GM19025 (cell line): ENCODE data around the gene MALSU1.

Experiments
- ATAC-seq: cut with Tn5 transposase; IDR thresholded peaks from one replicate; pipeline ENCODE4 v1.9.1; 2021; ENCODE audit warnings: mild to moderate bottlenecking, low read depth, moderate library complexity; ENCODE audit not compliant: unreplicated experiment

The MALSU1 gene

DNA sequence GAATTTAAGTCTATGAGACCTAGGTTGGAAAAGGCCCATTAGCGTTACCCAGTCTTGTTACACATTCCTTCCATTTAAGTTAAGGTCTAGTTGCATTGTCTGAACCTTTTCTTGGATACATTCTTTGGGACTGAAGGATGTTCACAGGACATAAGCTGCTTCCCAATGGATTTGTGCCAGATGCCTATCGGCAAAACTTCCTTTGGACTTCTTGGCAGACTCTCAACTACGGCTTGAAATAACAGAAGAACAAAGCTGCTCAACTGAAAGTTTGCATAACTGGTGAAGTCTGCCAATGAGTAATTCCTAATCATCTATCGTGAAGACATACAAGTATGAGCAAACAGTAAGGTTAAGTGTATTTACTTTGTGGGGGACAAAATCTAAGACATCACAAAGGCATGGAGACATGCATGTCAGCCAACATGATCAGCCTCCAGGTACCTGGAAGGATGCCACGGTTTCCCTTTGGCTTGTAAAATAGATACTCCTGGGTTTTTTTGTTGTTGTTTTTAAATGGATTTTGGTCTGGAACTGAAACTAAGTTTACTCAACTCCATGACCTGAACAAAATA is 35.4 kb downstream of the MALSU1 start:
- no peak for ATAC-seq

DNA sequence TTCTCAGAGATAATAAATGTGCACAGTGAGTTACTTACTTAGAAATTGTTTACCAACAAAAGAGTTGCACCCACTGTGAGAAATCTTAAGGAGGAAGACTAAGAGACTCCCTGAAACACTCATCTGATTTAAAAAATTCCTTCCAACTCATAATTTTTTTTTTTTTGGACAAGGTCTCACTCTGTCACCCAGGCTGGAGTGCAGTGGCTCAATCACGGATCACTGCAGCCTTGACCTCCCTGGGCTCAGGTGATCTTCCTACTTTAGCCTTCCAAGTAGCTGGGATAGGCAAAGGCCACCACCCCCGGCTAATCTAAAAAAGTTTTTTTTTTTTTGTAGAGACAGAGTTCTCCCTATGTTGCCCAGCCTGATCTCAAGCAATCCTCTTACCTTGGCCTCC is 36.0 kb downstream of the MALSU1 start:
- no peak for ATAC-seq

DNA sequence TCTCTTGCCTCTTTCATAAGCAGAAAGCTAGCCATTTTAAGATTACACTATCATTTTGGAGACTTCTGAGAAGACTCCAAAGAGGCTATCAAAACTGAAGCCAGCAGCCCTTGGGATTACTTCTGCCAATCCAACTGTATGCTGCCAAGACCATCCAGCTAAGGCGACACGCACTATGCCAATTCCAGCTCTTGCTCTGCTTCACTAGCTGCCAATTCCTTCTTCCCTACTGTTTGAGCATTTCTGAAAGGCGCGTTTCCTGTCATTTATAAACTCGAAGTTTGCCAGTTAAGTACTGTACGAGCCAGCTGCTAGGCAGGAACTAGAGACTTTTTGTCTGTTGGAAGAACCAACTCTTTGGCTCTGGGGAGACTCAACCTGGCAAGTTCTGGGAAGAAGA is 36.5 kb downstream of the MALSU1 start:
- ATAC-seq: no peak

DNA sequence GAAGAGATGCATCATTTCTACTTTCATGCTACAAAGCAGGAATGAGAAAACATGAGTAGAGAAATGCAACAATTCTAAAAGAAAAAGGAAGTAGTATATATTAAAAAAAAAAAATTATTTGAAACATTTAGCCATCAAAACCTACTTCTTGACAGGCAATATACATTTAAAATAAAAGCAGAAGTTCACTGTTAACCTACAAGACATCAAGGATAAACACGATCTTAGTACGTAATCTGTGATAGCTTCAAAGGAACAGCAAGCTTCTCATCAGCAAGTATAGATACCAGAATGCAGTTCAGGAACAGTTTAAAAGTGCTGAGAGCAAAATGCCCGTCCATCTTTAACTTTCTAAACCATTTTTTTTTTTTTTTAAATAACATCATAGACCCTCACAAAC is 36.9 kb downstream of the MALSU1 start:
- ATAC-seq: no peak

DNA sequence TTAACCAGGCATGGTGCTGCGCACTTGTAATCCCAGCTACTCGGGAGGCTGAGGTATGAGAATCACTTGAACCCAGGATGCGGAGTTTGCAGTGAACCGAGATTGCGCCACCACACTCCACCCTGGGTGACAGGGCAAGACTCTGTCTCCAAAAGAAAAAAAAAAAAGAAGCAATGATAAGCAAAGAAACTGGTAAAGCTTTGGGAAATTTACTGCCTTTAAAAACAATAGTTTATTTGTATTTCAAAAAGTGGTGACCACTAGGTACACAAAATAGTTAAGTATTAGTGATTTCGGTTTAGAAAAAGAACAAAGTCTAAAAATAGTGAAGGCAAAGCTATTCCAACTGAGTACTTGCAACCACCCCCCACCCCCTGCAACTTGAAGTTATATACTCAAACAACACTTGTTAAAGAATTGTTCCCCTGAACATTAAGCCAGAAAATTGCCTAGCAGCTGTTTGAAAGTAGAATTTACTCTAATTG is 37.7 kb downstream of the MALSU1 start:
- ATAC-seq: no peak

DNA sequence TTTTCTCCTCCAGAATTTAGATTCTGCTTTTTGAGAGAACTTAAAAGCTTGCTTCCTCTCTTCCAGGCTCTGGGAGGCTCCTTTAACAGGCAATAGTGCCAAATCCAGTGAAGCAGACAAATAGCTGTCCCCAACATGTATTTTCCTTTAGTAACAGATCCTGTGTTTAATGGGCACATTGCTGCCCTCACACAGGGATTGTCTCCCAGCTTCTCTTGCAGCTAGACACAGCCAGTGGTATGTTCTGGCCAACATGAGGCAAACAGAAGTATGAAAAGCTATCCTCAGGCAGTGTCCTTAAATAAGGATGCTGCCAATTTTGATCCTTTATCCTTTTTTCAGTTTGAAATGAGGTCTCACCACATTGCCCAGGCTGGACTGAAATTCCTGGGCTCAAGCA is 38.2 kb downstream of the MALSU1 start:
- no peak for ATAC-seq

DNA sequence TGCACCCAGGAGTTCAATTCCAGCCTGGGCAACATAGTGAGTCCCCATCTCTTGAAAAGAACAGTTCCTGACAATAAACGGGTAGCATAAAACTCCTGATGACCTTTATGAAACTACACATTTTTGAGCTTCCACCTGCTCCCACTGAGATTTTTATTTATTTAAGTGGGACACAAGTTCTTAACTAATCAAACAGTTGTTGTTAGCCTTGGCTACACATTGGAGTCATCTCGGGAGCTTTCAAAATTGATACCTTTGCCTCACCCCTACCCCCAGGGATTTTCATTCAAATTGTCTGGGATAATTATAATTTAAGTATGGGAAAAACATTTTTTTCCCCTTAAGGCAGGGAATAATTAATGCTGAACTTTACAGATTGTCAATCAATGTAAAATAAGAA is 39.3 kb downstream of the MALSU1 start:
- no peak for ATAC-seq

DNA sequence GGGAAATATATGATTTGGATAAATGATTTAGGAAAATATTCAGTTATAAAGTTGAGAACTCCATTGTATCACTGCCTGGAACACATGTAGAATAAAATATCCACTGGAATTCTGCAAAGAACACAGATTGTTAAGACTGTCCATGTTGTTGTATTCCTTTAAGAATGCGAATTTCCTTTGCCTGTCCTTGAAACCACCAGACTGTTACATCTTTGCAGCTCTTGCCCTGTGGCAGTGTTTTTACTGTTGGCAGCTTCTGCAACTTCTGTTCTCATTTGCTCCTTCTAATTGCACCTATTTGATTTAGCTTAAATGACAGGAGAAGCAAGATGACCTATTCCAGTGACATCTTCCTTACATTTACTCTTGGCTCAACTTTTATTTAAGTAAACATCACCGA is 39.7 kb downstream of the MALSU1 start:
- ATAC-seq: no peak

DNA sequence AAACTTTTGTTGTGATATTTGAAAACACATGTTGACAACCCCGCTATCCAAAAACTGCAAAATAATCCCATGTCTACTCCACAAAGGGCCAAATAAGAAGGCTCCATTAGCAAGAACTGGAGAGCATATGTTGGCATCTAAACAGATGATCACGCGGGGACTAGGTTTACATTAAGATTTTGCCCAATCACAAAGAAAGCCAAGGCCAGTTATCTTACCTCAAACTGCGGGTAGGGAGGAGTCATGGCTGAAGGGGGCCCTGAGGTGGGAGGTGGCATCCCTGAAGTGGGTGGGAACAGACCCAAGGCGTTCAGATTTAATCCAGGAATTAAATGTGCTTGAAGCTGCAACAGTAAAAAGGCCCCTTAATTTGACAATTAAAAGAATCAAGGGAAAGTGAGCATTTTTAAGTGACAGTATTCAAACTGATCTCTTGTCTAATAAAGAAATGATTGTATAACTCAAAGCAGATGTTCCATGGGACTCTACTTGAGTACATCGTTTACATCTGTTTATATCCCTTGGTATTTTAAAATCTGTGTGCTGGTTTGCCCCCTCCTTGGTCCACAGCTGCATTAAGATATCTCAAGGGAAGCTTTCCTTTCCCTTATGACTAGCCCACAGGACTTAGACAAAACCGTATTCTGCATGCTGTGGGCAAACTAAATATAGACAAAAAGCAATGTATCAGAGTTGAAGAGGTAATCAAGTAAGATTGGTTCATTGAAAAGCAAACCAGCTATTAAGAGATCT is 42.9 kb downstream of the MALSU1 start:
- ATAC-seq: no peak

DNA sequence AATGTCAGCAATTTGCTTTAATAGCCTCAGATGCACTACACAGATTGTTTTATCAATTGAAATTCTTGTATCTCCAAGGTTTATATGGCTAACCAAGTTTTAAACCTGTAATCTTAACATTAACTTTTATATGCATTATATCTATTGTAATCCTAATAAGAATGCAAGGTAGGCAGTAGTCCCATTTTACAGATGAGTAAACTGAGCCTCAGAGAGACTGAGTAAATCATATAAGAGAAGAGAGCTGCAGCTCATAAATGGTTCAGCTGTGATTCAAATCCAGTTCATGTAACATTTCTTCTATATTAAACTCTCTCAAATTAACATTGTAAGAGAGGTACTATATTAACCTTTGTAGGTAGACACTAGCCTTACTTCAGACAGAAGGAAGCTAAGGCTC is 44.0 kb downstream of the MALSU1 start:
- ATAC-seq: no peak

DNA sequence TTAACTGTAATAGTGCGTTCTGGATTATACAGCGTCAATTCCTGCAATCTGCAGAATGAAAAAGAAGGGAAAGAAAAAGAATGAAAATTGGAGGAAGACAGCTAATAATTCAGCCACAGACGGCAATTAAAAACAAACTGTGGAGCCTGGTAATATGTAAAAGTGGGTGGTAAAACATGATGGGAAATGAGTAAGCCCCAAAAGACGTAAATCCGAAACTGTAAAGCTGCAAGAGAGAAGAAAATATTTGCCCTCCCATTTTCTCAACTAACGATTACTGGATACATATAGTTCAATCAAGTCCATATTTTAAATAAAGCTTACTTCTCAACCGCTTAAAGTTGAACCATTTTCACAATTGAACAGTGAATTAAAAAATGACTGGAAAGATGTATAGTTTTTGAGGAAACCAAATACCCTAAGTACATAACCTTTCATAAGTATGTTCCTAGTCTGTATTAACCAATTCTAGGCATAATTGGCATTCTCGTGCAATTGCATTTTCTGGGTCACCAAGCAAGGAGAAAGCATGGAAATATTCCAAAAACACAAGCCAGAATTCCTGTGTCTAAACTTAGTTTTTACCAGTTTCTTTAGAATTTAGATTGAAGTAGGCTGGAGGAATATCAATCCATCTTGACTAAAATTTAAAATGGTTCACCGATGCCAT is 44.8 kb downstream of the MALSU1 start:
- no peak for ATAC-seq

DNA sequence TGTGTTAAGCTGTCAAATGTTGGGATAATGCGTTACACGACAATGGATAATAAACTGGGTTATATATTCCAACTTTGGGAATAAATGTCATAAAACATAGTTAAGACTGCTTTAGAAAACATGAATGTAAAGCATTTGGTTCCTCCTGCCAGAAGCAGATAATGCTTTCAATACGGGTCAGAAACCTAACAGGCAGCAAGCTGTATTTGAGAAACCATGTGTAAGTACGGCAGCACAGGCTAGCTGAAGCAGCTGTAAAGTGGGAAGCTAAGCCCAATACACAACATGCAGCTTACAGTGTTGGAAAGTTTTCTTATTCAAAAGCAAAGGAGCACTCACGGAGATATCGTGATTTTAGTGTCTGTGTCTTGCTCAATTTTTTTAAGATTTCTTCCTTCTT is 46.5 kb downstream of the MALSU1 start:
- ATAC-seq: no peak

DNA sequence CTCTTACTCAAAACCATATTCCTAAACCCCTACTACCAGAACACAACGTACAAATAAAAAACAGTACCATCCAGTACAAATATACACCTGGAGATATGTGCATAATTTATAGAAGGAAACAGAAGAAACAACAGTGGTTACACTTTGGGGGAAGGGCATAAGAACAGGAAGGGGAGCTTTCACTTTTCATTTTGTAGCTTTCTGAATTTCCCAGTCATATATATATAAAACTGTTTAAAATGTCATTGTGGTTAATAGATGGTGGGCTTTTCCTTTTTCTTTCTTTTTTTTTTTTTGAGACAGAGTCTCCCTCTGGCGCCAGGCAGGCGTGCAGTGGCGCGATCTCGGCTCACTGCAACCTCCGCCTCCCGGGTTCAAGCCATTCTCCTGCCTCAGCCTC is 47.2 kb downstream of the MALSU1 start:
- no peak for ATAC-seq

DNA sequence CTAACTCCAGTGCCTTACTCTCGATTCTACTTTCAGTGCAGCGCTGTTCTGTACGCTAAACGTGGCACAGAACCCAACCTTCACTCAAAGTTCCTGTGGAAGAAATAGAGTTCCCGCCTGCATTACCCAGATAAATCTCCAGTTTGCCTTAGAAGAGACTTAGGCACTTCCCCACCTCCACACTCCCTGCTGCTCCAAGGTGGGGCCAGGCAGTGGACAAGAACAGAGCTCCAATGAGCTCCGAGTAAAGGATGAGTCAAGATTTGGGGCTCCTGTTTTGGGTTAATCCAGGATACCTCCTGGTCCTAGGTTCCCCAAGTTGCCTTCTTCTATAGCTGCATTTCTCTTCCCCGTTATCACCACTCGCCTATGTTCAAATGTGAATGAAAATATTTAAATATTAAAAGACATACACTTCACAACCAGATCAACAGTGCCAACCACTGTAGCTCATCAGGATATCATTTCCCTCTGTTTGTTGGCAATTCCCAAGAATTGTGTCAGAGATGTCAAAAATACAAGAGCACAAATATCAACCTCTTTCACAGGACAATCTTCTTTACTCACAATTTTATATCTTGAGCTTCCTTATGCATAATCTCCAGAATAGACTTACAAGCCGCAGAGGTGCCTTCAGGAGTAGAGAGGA is 48.0 kb downstream of the MALSU1 start:
- no peak for ATAC-seq

DNA sequence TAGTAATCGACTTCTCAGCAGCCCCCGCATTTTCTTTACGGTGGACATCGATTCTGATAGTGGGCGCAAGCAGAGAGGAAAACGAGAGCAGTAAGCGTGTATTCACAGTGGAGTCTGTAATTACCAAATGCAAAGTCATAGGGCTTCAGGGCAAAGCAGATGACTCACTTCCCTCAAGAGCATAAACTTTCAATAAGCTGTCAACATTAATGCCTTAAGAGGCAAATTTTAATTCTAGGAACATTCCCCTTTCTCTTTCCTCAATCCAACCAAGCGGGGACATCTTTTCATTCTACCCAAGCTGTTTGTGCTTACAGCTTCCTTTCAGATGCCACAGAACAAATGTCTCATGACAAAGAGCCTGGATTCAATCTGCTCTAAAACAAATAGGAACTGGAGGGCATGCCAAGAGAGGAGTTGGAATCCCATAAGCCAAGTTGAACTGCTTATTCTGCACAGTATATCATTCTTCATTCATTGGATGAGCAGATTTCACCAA is 48.6 kb downstream of the MALSU1 start:
- no peak for ATAC-seq

DNA sequence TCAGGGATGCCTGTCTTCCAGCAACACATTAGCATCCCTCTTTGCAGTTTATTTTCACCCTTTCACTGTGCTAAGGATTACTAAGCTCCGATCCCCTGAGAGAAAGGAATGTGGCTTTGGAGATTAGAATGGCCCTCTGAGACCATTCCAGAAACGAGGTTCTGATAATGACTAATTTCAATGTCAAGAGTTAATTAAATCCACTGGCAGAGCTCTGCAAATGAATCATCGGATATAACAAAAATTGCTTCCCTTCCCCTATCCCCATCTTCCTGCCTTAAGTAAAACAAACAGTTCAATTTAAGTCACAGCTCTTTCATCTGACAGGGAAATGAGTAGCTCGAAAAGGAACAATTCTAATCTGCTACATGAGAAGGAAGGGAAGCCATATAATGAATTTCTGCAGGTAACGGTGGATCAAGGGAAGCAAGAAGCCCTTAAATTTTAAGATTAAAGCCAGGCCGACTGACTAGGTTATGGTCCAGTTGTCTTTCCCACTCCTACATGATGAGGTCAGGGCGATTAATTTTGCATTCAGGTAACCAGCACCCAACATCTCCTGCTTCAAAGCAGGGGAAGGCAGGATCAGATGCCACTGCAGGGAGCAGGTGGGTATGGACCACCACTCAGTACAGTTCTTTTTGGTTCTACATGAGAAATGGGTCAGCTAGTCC is 50.5 kb downstream of the MALSU1 start:
- no peak for ATAC-seq

DNA sequence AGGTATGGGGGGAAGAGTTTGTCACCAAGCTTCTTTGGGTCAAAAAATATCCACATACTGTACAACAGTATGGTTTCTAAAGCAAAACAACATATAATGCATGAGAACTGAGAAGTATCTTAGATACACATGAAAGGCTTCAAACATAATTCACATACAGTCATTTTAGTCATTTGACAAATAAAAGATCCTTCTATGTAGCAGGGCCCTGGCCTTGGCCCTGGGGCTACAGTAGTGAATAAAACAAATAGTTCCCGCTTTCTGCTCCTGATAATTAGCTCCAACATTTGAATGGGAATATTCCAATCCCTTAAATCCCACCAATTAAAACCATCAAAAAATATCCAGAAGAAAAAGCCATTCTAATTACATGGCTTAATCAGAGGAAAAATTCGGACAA is 51.3 kb downstream of the MALSU1 start:
- no peak for ATAC-seq

DNA sequence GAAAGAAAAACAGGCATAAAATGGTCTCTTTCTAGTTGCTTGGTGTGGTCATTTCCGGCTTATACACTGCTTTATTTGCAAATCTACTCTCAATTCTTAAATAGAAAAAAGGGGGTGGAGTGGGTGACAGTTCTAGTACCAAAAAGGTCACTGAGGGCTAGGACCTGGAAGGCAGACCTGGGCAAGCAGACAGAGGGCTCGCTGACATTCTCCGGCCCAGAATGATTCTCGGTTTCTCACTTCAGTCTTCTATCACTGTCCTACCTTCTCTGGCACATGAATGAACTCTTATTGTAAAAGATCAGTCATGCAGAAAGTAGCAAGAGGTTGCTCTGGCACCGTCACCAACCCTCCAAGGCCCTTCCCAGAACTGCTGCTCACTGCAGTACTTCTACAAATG is 54.0 kb downstream of the MALSU1 start:
- peak; percentile 64 for ATAC-seq

DNA sequence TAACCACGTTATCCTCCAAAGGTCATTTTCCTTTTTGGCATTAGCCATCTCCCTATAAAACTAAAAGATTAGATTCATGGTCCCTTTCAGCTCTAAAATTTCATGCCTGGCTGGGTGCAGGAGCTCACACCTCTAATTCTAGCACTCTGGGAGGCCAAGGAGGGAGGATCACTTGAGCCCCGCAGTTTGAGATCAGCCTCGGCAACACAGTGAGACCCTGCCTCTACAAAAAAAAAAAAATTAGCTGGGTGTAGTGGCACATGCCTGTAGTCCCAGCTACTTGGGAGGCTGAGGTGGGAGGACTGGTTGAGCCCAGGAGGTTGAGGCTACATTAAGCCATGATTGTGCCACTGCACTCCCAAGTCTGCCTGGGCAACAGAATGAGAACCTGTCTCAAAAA is 57.0 kb downstream of the MALSU1 start:
- no peak for ATAC-seq

DNA sequence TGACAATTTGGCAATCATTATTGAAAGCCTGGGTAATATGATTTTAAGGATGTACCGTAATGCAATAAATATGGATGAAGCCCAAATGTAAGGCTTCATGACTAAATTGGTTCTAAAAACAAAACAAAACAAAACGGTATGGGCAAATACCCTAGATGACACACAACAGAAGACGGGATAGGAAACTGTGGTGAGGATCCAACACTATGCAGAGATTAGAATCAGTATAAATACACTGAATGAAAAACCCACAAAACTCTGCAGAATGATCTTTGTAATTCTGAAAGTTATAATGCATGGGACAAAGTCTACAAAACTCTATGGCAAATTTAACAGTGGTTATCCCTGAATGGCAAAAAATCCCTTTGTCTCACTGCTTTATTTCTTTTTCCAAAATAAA is 57.6 kb downstream of the MALSU1 start:
- no peak for ATAC-seq
